SU-DHL-6 (cell line): ENCODE results near the gene FHOD1.

ENCODE experiments used
- EZH2phosphoT487 ChIP-seq: fragments of 200-600 bp; sonication (generic), shearing (Covaris generic); conservative IDR thresholded peaks from 2 replicates; pipeline ENCODE4 v1.6.1; 2018; ENCODE audit warnings: mild to moderate bottlenecking, antibody characterized with exemption, low read length, moderate library complexity, mixed read lengths
- TF ChIP-seq, protein P1 (sequence below): fragments of 200-600 bp; sonication (generic); IDR thresholded peaks from one replicate; pipeline ENCODE4 v1.5.1; 2017; ENCODE audit warnings: antibody characterized with exemption, mild to moderate bottlenecking, low read length, moderate library complexity; ENCODE audit not compliant: insufficient read depth, poor library complexity, severe bottlenecking

DNA sequence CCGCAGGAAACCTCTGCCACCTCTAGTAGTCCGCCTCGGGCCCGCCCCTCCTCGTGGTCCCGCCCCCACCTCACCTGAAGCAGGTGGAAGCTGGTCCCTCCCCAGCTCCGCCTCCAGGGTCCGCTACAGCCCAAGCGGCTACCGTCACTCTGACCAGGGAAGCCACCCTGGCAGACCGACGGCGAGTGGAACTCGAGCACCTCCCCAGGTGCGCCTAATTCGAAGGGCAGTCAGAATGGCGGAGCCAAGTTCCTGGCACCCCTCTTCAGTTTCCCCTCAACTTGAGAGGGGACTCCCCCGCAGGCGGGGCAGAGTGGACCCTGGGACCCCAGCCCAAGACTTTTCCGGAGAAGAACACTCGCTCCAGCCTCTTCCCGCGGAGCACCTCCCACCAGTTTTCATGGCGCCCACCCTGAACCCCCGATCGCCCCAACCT, 507 bp downstream of the FHOD1 start:
- TF ChIP-seq, protein P1, sequence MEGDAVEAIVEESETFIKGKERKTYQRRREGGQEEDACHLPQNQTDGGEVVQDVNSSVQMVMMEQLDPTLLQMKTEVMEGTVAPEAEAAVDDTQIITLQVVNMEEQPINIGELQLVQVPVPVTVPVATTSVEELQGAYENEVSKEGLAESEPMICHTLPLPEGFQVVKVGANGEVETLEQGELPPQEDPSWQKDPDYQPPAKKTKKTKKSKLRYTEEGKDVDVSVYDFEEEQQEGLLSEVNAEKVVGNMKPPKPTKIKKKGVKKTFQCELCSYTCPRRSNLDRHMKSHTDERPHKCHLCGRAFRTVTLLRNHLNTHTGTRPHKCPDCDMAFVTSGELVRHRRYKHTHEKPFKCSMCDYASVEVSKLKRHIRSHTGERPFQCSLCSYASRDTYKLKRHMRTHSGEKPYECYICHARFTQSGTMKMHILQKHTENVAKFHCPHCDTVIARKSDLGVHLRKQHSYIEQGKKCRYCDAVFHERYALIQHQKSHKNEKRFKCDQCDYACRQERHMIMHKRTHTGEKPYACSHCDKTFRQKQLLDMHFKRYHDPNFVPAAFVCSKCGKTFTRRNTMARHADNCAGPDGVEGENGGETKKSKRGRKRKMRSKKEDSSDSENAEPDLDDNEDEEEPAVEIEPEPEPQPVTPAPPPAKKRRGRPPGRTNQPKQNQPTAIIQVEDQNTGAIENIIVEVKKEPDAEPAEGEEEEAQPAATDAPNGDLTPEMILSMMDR, result no peak
- TF ChIP-seq EZH2phosphoT487, result no peak
